ENCODE data around the gene CCDC149.

DNA sequence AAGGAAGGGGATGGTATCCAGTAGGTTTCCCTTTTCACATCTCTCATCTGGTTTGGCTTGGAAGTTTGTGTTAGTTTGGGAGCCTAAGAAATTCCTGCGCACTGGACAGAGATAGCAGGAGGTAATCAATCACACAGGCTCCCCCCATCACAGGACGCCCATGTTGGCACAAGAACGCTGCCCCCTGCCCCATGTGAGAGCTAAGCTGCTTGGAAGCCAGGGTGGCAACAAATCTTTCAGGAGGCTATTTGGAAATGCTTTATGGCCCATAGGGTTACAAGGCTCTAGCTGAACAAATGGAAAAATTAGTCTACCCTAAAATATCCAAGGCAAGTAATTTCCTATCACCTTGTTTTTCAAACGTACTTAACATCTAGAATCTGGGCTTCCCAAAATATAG lies 63.5 kb downstream of the CCDC149 start:
- TF ChIP-seq EZH2 (IDR thresholded peaks at IDR 0.05), result no peak
- no peak for TF ChIP-seq POLR2AphosphoS5 (IDR thresholded peaks at IDR 0.05; ENCODE audit: borderline replicate concordance, low read depth, low read length)

Data from SK-N-MC (cell line).